Endodermal cell (in vitro differentiated cells): Measurements from ENCODE around the gene LRRC74B. TPM values are rescaled to one million over a fixed set of nuclear protein-coding genes. Genes with fewer than 3 reads are reported as not detected.

ENCODE experiments used
- DNase-seq: peaks from one replicate; pipeline ENCODE4 v3.0.0-alpha.2; 2017
- H3K27ac ChIP-seq: 2 replicates; pipeline ENCODE4 v1.5.1; 2013; ENCODE audit warnings: mild to moderate bottlenecking, low read depth, low read length, moderate library complexity
- H3K27me3 ChIP-seq: 2 replicates; pipeline ENCODE4 v1.6.1; 2013; ENCODE audit warnings: mild to moderate bottlenecking, low read length, moderate library complexity; ENCODE audit not compliant: insufficient read depth, control insufficient read depth, poor library complexity, severe bottlenecking
- H3K36me3 ChIP-seq: 2 replicates; pipeline ENCODE4 v1.7.0; 2013; ENCODE audit warnings: mild to moderate bottlenecking, low read length, moderate library complexity; ENCODE audit not compliant: control insufficient read depth, insufficient read depth
- H3K4me1 ChIP-seq: one replicate; pipeline ENCODE4 v1.7.0; 2013; ENCODE audit warnings: low read length; ENCODE audit not compliant: control insufficient read depth, insufficient read depth
- H3K4me3 ChIP-seq: 2 replicates; pipeline ENCODE4 v1.5.1; 2013; ENCODE audit warnings: mild to moderate bottlenecking, low read length, moderate library complexity
- H3K9ac ChIP-seq: 2 replicates; pipeline ENCODE4 v1.6.1; 2013; ENCODE audit warnings: mild to moderate bottlenecking, low read length, moderate library complexity; ENCODE audit not compliant: poor library complexity, severe bottlenecking; ENCODE audit errors: extremely low read depth
- H3K9me3 ChIP-seq: 2 replicates; pipeline ENCODE4 v1.6.1; 2013; ENCODE audit warnings: mild to moderate bottlenecking, low read length, moderate library complexity; ENCODE audit not compliant: control insufficient read depth
- H3K27ac Mint-ChIP-seq: 2 replicates; pipeline ENCODE4 v1.8.0; 2020; ENCODE audit warnings: mixed read lengths
- H3K27me3 Mint-ChIP-seq: 2 replicates; pipeline ENCODE4 v1.8.0; 2021; ENCODE audit warnings: mild to moderate bottlenecking, mixed read lengths; ENCODE audit not compliant: insufficient read depth
- H3K36me3 Mint-ChIP-seq: 2 replicates; pipeline ENCODE4 v1.8.0; 2020; ENCODE audit warnings: low read depth, mixed read lengths
- H3K4me1 Mint-ChIP-seq: 2 replicates; pipeline ENCODE4 v1.8.0; 2020; ENCODE audit warnings: mixed read lengths
- H3K4me3 Mint-ChIP-seq: 2 replicates; pipeline ENCODE4 v1.8.0; 2020; ENCODE audit warnings: mild to moderate bottlenecking, moderate library complexity, mixed read lengths
- H3K9me3 Mint-ChIP-seq: 2 replicates; pipeline ENCODE4 v1.8.0; 2020; ENCODE audit warnings: mild to moderate bottlenecking, mixed read lengths
- WGBS, 2 experiments: methylation state at CpG; one replicate each; pipeline versions ENCODE4 v1.1.5 to v1.1.7; 2013; ENCODE audit warnings: missing lambda C conversion rate in 2 of 2, mixed read lengths in 1 of 2; ENCODE audit not compliant: insufficient coverage in 1 of 2, insufficient read length in 1 of 2; 5-methylcytosine and 5-hydroxymethylcytosine counted together
- total RNA-seq, 2 donors: library from RNA; stranded (reverse); fragmentation: NEBNext Ultra II Directional in 1 of 2; extraction: Animal tissue kit (Norgen Biotek cat#: 25700) in 1 of 2; gene quantifications; 2 replicates in 1 of 2; 3 replicates in 1 of 2; pipeline ENCODE4 v1.2.1, GENCODE V29; 2021
- TF ChIP-seq, protein P1 (sequence below): fragments of 200-600 bp; sonication (generic); conservative IDR thresholded peaks from 2 replicates; pipeline ENCODE4 v1.5.0; 2021; ENCODE audit warnings: antibody characterized with exemption, mild to moderate bottlenecking

The LRRC74B gene
- total RNA-seq, 2 donors from 2014 or later = not detected

DNA sequence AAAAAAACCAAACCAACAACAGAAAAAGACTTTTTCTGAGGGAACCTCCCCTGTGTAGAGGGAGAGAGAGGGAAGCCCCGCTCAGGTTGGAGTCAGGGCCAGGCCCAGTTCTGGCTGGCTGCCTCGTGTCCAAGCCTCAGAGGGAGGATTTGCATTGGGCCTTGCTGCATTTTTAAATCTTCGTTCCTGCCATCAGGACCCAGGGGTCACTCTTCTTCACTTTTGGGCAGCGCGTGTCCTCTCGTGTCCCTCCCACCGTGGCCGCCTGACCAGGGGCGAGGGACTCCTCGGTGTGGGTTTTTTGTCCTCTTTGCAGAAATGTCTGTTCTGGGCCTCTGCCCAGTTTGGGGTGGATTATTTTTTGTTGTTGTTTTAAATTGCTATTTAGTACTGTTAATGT is 57.9 kb downstream of the LRRC74B start:
- DNase-seq = no peak

DNA sequence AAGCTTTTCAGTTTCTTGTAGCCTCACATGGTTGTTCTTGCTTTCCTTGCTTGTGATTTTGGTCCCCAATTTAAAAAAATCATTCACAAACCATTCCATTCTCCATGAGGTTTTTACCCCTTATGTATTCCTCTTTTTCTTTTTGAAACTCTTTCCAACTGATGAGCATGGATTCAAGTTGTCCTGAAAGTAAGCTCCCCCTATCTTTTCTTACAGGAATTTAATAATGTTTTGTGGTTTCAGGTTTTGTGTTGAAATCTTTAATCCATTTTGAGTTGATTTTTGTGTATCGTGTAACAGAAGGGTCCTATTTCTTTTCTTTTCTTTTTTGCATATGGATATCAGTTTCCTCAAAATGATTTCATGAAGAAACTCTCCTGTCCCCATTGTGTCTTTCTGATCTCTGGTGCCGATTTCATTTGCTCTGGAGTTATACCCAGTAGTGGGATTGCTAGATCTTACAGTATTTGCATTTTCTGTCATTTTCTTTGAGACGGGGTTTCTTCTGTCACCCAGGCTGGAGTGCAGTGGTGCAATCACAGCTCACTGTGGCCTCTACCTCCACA is 58.5 kb downstream of the LRRC74B start:
- Histone ChIP-seq H3K9me3 (no peaks in the 10 kb centered on the region), H3K4me3 (no peak overlapping the region), H3K27me3 (no peaks in the 10 kb centered on the region), H3K36me3 (no peaks in the 10 kb centered on the region), H3K4me1 (no peaks in the 10 kb centered on the region), H3K27ac (no peak overlapping the region), H3K9ac (no peak overlapping the region)
- H3K36me3 Mint-ChIP-seq = no peaks in the 10 kb centered on the region
- TF ChIP-seq, protein P1, sequence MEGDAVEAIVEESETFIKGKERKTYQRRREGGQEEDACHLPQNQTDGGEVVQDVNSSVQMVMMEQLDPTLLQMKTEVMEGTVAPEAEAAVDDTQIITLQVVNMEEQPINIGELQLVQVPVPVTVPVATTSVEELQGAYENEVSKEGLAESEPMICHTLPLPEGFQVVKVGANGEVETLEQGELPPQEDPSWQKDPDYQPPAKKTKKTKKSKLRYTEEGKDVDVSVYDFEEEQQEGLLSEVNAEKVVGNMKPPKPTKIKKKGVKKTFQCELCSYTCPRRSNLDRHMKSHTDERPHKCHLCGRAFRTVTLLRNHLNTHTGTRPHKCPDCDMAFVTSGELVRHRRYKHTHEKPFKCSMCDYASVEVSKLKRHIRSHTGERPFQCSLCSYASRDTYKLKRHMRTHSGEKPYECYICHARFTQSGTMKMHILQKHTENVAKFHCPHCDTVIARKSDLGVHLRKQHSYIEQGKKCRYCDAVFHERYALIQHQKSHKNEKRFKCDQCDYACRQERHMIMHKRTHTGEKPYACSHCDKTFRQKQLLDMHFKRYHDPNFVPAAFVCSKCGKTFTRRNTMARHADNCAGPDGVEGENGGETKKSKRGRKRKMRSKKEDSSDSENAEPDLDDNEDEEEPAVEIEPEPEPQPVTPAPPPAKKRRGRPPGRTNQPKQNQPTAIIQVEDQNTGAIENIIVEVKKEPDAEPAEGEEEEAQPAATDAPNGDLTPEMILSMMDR = peak; percentile 33
- no peak for DNase-seq
- H3K4me3 Mint-ChIP-seq = no peak overlapping the region
- H3K27me3 Mint-ChIP-seq = peaks cover 14% of the 10 kb centered on the region
- H3K4me1 Mint-ChIP-seq = peaks cover 13% of the 10 kb centered on the region
- H3K9me3 Mint-ChIP-seq = no peaks in the 10 kb centered on the region
- 88 to 100% methylated on average over 1 to 2 of the region's 3 CpGs for WGBS, 2 experiments
- H3K27ac Mint-ChIP-seq = no peak overlapping the region

More for the DNA sequence above, 57.9 kb downstream of the LRRC74B start:
- Histone ChIP-seq H3K9me3 (no peaks in the 10 kb centered on the region), H3K9ac (no peak overlapping the region), H3K4me3 (no peak overlapping the region), H3K4me1 (no peaks in the 10 kb centered on the region), H3K36me3 (no peaks in the 10 kb centered on the region), H3K27ac (no peak overlapping the region), H3K27me3 (no peaks in the 10 kb centered on the region)
- no peak overlapping the region for H3K4me3 Mint-ChIP-seq
- peaks cover 14% of the 10 kb centered on the region for H3K27me3 Mint-ChIP-seq
- no peaks in the 10 kb centered on the region for H3K9me3 Mint-ChIP-seq
- TF ChIP-seq, protein P1 = no peak
- 93 to 97% methylated on average over 7 to 10 of the region's 10 CpGs for WGBS, 2 experiments
- H3K27ac Mint-ChIP-seq = no peak overlapping the region
- H3K36me3 Mint-ChIP-seq = no peaks in the 10 kb centered on the region
- H3K4me1 Mint-ChIP-seq = peaks cover 13% of the 10 kb centered on the region

DNA sequence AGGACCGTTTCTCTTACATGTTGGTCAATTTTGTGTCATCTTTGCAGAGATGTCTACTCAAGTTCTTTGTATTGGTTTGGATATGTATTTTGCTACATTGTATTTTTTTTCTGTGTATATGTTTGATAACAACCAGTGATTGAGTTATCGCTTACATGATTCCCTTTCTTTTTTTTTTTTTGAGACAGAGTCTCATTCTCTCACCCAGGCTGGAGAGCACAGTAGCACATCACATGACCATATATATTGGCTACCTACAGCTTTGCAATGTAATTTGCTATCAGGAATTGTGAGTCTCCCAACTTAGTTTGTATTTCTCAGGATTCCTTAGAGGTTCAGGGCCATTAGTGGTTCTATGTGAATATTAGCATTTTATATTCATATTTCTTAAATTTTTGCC is 59.5 kb downstream of the LRRC74B start:
- H3K9me3 Mint-ChIP-seq = no peaks in the 10 kb centered on the region
- H3K4me1 Mint-ChIP-seq = peaks cover 13% of the 10 kb centered on the region
- 85 to 100% methylated on average over 1 to 2 of the region's 2 CpGs for WGBS, 2 experiments
- H3K27ac Mint-ChIP-seq = no peak overlapping the region
- TF ChIP-seq, protein P1 = no peak
- no peak overlapping the region for H3K4me3 Mint-ChIP-seq
- H3K36me3 Mint-ChIP-seq = no peaks in the 10 kb centered on the region
- no peaks in the 10 kb centered on the region for H3K9me3 ChIP-seq
- peaks cover 12% of the 10 kb centered on the region for H3K27me3 Mint-ChIP-seq
- DNase-seq = no peak
- no peaks in the 10 kb centered on the region for H3K4me1 ChIP-seq
- H3K36me3 ChIP-seq = no peaks in the 10 kb centered on the region
- H3K9ac ChIP-seq = no peak overlapping the region
- H3K27ac ChIP-seq = no peak overlapping the region
- no peak overlapping the region for H3K4me3 ChIP-seq
- H3K27me3 ChIP-seq = no peaks in the 10 kb centered on the region
